Measurements from ENCODE around the gene IKZF3.

GRCh38 chr17:39716073-39716818 lies 147.9 kb downstream of the IKZF3 start:
- no peak for TF ChIP-seq CTCF (optimal IDR thresholded peaks at IDR 0.05 in 1 of 3, IDR thresholded peaks at IDR 0.05 in 1 of 3, conservative IDR thresholded peaks at IDR 0.05 in 1 of 3; ENCODE audit: extremely low read depth in 1 of 3, insufficient read depth in 2 of 3, low read length in 3 of 3)
- TF ChIP-seq EZH2 (IDR thresholded peaks at IDR 0.05; ENCODE audit: low read length), result no peak

Measured in keratinocyte (primary cell).